ENCODE results near the gene MYO7A.

GRCh38 chr11:77211040-77211451 lies 83.0 kb downstream of the MYO7A start:
- TF ChIP-seq CTCF (IDR thresholded peaks at IDR 0.05), result no peak
- TF ChIP-seq POLR2A (IDR thresholded peaks at IDR 0.05), result no peak
